ENCODE measurements around the gene LRRK1.

LRRK1 gene

GRCh38 chr15:101063891-101064794, 145.0 kb downstream of the LRRK1 start:
- in situ Hi-C loops (cut with MboI; ENCODE audit: low pct_unique_long_range_greater_than_20kb, low sequenced_read_pairs, unreplicated experiment): no loop called here
- DNase-seq (ENCODE audit: low spot score): no peak
- TF ChIP-seq, protein P1, sequence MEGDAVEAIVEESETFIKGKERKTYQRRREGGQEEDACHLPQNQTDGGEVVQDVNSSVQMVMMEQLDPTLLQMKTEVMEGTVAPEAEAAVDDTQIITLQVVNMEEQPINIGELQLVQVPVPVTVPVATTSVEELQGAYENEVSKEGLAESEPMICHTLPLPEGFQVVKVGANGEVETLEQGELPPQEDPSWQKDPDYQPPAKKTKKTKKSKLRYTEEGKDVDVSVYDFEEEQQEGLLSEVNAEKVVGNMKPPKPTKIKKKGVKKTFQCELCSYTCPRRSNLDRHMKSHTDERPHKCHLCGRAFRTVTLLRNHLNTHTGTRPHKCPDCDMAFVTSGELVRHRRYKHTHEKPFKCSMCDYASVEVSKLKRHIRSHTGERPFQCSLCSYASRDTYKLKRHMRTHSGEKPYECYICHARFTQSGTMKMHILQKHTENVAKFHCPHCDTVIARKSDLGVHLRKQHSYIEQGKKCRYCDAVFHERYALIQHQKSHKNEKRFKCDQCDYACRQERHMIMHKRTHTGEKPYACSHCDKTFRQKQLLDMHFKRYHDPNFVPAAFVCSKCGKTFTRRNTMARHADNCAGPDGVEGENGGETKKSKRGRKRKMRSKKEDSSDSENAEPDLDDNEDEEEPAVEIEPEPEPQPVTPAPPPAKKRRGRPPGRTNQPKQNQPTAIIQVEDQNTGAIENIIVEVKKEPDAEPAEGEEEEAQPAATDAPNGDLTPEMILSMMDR (IDR thresholded peaks at IDR 0.05; ENCODE audit: extremely low read depth, insufficient read depth, missing control alignments): no peak

- no peak for DNase-seq (ENCODE audit: low spot score)
- in situ Hi-C loops (cut with MboI; ENCODE audit: low pct_unique_long_range_greater_than_20kb, low sequenced_read_pairs, unreplicated experiment): no loop called here
- TF ChIP-seq, protein P1 (IDR thresholded peaks at IDR 0.05; ENCODE audit: extremely low read depth, insufficient read depth, missing control alignments): no peak
Measured at GRCh38 chr15:101064795-101065569, 145.8 kb downstream of the LRRK1 start.

GRCh38 chr15:101065570-101066221, 146.5 kb downstream of the LRRK1 start:
- TF ChIP-seq, protein P1 (IDR thresholded peaks at IDR 0.05; ENCODE audit: extremely low read depth, insufficient read depth, missing control alignments): no peak
- in situ Hi-C loops (cut with MboI; ENCODE audit: low pct_unique_long_range_greater_than_20kb, low sequenced_read_pairs, unreplicated experiment): no loop called here
- DNase-seq (ENCODE audit: low spot score): no peak

DNA sequence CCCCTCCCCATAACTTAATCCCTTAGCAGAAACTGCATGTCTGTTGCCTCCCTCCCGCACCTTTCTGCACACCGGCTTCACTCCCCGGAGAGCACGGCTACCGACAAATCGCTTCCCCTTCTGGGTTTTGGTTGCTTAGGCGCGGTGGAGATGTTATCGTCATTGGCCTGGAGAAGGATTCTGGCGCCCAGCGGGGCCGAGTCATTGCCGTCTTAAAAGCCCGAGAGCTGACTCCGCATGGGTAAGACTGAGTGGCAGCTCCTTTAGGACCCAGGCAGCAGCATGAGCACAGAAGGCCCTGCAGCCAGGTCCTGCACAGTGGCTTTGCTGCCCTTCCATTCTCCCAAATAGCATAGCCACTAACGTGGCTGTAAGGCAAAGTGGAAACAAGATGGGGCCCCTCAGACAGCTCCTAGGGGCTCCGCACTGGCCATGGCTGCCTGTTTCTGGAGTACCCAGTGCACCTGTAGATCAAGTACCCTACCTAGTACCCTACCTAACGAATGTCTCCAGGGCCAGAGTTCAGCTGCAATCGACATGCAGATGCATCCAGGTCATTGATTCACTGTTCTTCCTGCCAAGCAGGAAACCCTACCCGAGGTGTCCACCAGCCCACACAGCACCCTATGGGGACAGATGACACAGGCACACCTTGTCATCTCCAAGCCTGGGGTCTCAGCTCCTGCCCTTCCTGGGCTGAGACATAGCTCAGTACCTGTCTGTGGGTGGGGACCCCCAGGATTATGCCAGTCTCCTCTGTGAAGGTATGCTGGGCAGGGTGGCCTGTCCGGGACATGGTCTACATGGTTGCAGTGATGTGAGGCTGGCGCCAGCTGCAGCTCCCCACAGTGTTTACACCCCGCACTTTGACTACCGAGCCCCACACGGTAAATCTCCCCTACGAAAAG, 147.6 kb downstream of the LRRK1 start:
- no peak for DNase-seq (ENCODE audit: low spot score)
- in situ Hi-C loops (cut with MboI; ENCODE audit: low pct_unique_long_range_greater_than_20kb, low sequenced_read_pairs, unreplicated experiment): no loop called here
- TF ChIP-seq, protein P1 (IDR thresholded peaks at IDR 0.05; ENCODE audit: extremely low read depth, insufficient read depth, missing control alignments): no peak

GRCh38 chr15:101067660-101068522, 148.7 kb downstream of the LRRK1 start:
- TF ChIP-seq, protein P1 (IDR thresholded peaks at IDR 0.05; ENCODE audit: extremely low read depth, insufficient read depth, missing control alignments): no peak
- DNase-seq (ENCODE audit: low spot score): no peak
- in situ Hi-C loops (cut with MboI; ENCODE audit: low pct_unique_long_range_greater_than_20kb, low sequenced_read_pairs, unreplicated experiment): no loop called here
